ENCODE data around the gene MORF4L1. TPM values are rescaled to one million over a fixed set of nuclear protein-coding genes. Genes with fewer than 3 reads are reported as not detected.
A peak's percentile ranks its signal among the peaks of the same experiment; 100 is the strongest.
"Not testable (repeated sequence)": the region's sequence is repeated elsewhere in the genome, so short reads cannot be mapped to it uniquely, and the experiment has no call there.

The MORF4L1 gene
- total RNA-seq, 6 experiments from 2014 or later = 346 to 512 (median 410) TPM

- TF ChIP-seq CTCF (IDR thresholded peaks at IDR 0.05) = no peak
- H3K4me3 Mint-ChIP-seq = no peak overlapping the region
- peaks cover 16% of the 10 kb centered on the region for H3K4me1 Mint-ChIP-seq (ENCODE audit: low read depth)
- H3K9me3 Mint-ChIP-seq = no peaks in the 10 kb centered on the region
- H3K27me3 Mint-ChIP-seq (ENCODE audit: insufficient read depth) = peaks cover 6% of the 10 kb centered on the region
- no peaks in the 10 kb centered on the region; the same call in 1 of the 2 replicates for H3K36me3 Mint-ChIP-seq (ENCODE audit: low read depth)
- H3K27ac Mint-ChIP-seq = no peak overlapping the region
- DNase-seq = no peak
These were observed 21.5 kb upstream of the MORF4L1 start for GRCh38 chr15:78850941-78851755.

- H3K27ac Mint-ChIP-seq = peak overlapping the region; percentile 20; the same call in 1 of the 2 replicates
- no peak for TF ChIP-seq CTCF (IDR thresholded peaks at IDR 0.05)
- no peak for DNase-seq
- H3K4me3 Mint-ChIP-seq = no peak overlapping the region
- H3K36me3 Mint-ChIP-seq (ENCODE audit: low read depth) = no peaks in the 10 kb centered on the region; the same call in 1 of the 2 replicates
- H3K27me3 Mint-ChIP-seq (ENCODE audit: insufficient read depth) = peaks cover 3% of the 10 kb centered on the region
- H3K9me3 Mint-ChIP-seq = no peaks in the 10 kb centered on the region
- H3K4me1 Mint-ChIP-seq (ENCODE audit: low read depth) = peaks cover 17% of the 10 kb centered on the region
These were observed 19.2 kb upstream of the MORF4L1 start for GRCh38 chr15:78853500-78853899.

GRCh38 chr15:78854833-78855372, 17.8 kb upstream of the MORF4L1 start:
- peak overlapping the region; percentile 69 for H3K27ac Mint-ChIP-seq
- H3K27me3 Mint-ChIP-seq (ENCODE audit: insufficient read depth) = peaks cover 4% of the 10 kb centered on the region
- no peak overlapping the region for H3K4me3 Mint-ChIP-seq
- peaks cover 20% of the 10 kb centered on the region for H3K4me1 Mint-ChIP-seq (ENCODE audit: low read depth)
- no peaks in the 10 kb centered on the region; the same call in 1 of the 2 replicates for H3K36me3 Mint-ChIP-seq (ENCODE audit: low read depth)
- TF ChIP-seq CTCF (IDR thresholded peaks at IDR 0.05) = no peak
- DNase-seq = no peak
- H3K9me3 Mint-ChIP-seq = no peaks in the 10 kb centered on the region

- Mint-ChIP-seq H3K9me3 (no peaks in the 10 kb centered on the region), H3K36me3 (ENCODE audit: low read depth) (no peaks in the 10 kb centered on the region; the same call in 1 of the 2 replicates), H3K4me1 (ENCODE audit: low read depth) (peaks cover 22% of the 10 kb centered on the region), H3K27me3 (ENCODE audit: insufficient read depth) (peaks cover 5% of the 10 kb centered on the region), H3K4me3 (no peak overlapping the region), H3K27ac (peak overlapping the region; percentile 84)
- peak; percentile 77 for DNase-seq
- no peak for TF ChIP-seq CTCF (IDR thresholded peaks at IDR 0.05)
These were observed 16.9 kb upstream of the MORF4L1 start for GRCh38 chr15:78855746-78856145.

GRCh38 chr15:78859971-78860719, 12.5 kb upstream of the MORF4L1 start:
- Mint-ChIP-seq H3K9me3 (no peaks in the 10 kb centered on the region), H3K4me1 (ENCODE audit: low read depth) (peaks cover 17% of the 10 kb centered on the region), H3K27me3 (ENCODE audit: insufficient read depth) (peaks cover 5% of the 10 kb centered on the region; the same call in 1 of the 2 replicates), H3K4me3 (peak overlapping the region; percentile 95), H3K36me3 (ENCODE audit: low read depth) (no peaks in the 10 kb centered on the region), H3K27ac (peak overlapping the region; percentile 97)
- peak; percentile 82 for TF ChIP-seq CTCF (IDR thresholded peaks at IDR 0.05)
- peak; percentile 85 for DNase-seq

- not testable (repeated sequence) for H3K27me3 Mint-ChIP-seq (ENCODE audit: insufficient read depth); H3K27ac Mint-ChIP-seq; H3K36me3 Mint-ChIP-seq (ENCODE audit: low read depth); H3K9me3 Mint-ChIP-seq; H3K4me1 Mint-ChIP-seq (ENCODE audit: low read depth); DNase-seq; H3K4me3 Mint-ChIP-seq
These were observed 7.1 kb upstream of the MORF4L1 start for GRCh38 chr15:78865585-78865984.

- H3K36me3 Mint-ChIP-seq (ENCODE audit: low read depth); H3K9me3 Mint-ChIP-seq: not testable (repeated sequence)
These were observed 6.7 kb upstream of the MORF4L1 start for GRCh38 chr15:78866031-78866430.

More at GRCh38 chr15:78866031-78866430, 6.7 kb upstream of the MORF4L1 start:
- not testable (repeated sequence) for H3K4me1 Mint-ChIP-seq (ENCODE audit: low read depth); H3K27me3 Mint-ChIP-seq (ENCODE audit: insufficient read depth); DNase-seq; H3K27ac Mint-ChIP-seq; H3K4me3 Mint-ChIP-seq
